GM04503 (cell line): ENCODE results near the gene APOC1.
"Not testable (repeated sequence)": the region's sequence is repeated elsewhere in the genome, so short reads cannot be mapped to it uniquely, and the experiment has no call there.

Experiments
- DNase-seq: peaks from one replicate; pipeline ENCODE4 v3.0.0-alpha.2; 2012; ENCODE audit warnings: low read depth

APOC1 gene

GRCh38 chr19:44914433-44915206 is at the start of gene APOC1:
Gene APOC1, plus strand, starts transcription at chr19:44914608. Its CDS starts 284 bp downstream, at chr19:44914892.
- not testable (repeated sequence) for DNase-seq

- no peak for DNase-seq
Observed at GRCh38 chr19:44865196-44865767, 49.1 kb upstream of the APOC1 start.

- DNase-seq: no peak
Observed at GRCh38 chr19:44866664-44867063, 47.7 kb upstream of the APOC1 start.

- no peak for DNase-seq
Observed at GRCh38 chr19:44867578-44867977, 46.8 kb upstream of the APOC1 start.

GRCh38 chr19:44869733-44870470 is 44.5 kb upstream of the APOC1 start:
- DNase-seq: no peak

GRCh38 chr19:44871809-44872208 is 42.6 kb upstream of the APOC1 start:
- no peak for DNase-seq

GRCh38 chr19:44872661-44873060 is 41.7 kb upstream of the APOC1 start:
- no peak for DNase-seq

GRCh38 chr19:44874317-44874716 is 40.1 kb upstream of the APOC1 start:
- no peak for DNase-seq

GRCh38 chr19:44875666-44876451 is 38.5 kb upstream of the APOC1 start:
- no peak for DNase-seq

GRCh38 chr19:44876930-44877535 is 37.4 kb upstream of the APOC1 start:
- no peak for DNase-seq

- DNase-seq: no peak
Observed at GRCh38 chr19:44878120-44878865, 36.1 kb upstream of the APOC1 start.

- DNase-seq: no peak
Observed at GRCh38 chr19:44879309-44880065, 34.9 kb upstream of the APOC1 start.

- DNase-seq: no peak
Observed at GRCh38 chr19:44882063-44882462, 32.3 kb upstream of the APOC1 start.

- not testable (repeated sequence) for DNase-seq
Observed at GRCh38 chr19:44882619-44883397, 31.6 kb upstream of the APOC1 start.

GRCh38 chr19:44883922-44884321 is 30.5 kb upstream of the APOC1 start:
- DNase-seq: no peak

- no peak for DNase-seq
Observed at GRCh38 chr19:44884566-44884965, 29.8 kb upstream of the APOC1 start.

GRCh38 chr19:44886141-44886540 is 28.3 kb upstream of the APOC1 start:
- no peak for DNase-seq

- DNase-seq: no peak
Observed at GRCh38 chr19:44887648-44888047, 26.8 kb upstream of the APOC1 start.

GRCh38 chr19:44888335-44888734 is 26.1 kb upstream of the APOC1 start:
- not testable (repeated sequence) for DNase-seq
